Renal cortical epithelial cell (primary cell): Measurements from ENCODE around the gene THAP9. TPM values are rescaled to one million over a fixed set of nuclear protein-coding genes. Genes with fewer than 3 reads are reported as not detected.
A peak's percentile ranks its signal among the peaks of the same experiment; 100 is the strongest.
"Not testable (repeated sequence)": the region's sequence is repeated elsewhere in the genome, so short reads cannot be mapped to it uniquely, and the experiment has no call there.

Experiments used
- DNase-seq: peaks from one replicate; pipeline ENCODE4 v3.0.0-alpha.2; 2011; ENCODE audit warnings: low read depth
- total RNA-seq: library from RNA; depleted of rRNA; stranded (reverse); fragments of >200 nt; gene quantifications from 2 replicates; pipeline ENCODE4 v1.2.3, GENCODE V29; 2014

The THAP9 gene
- total RNA-seq, 1 donor from 2014 or later: 6.6 TPM

GRCh38 chr4:82892467-82892802 is 8.1 kb upstream of the THAP9 start:
- no peak for DNase-seq

- no peak for DNase-seq
Measured at GRCh38 chr4:82893942-82894341, 6.6 kb upstream of the THAP9 start.

GRCh38 chr4:82896755-82897154 is 3.8 kb upstream of the THAP9 start:
- DNase-seq: no peak

GRCh38 chr4:82898322-82899243 is 2.0 kb upstream of the THAP9 start:
- peak; percentile 84 for DNase-seq

GRCh38 chr4:82899374-82900065 is 1.0 kb upstream of the THAP9 start:
- DNase-seq: no peak

- DNase-seq: no peak
Measured at GRCh38 chr4:82900066-82900410, 497 bp upstream of the THAP9 start.

- DNase-seq: no peak
Measured at GRCh38 chr4:82901183-82901718, 716 bp downstream of the THAP9 start.

GRCh38 chr4:82903737-82904136 is 3.2 kb downstream of the THAP9 start:
- DNase-seq: no peak

GRCh38 chr4:82905205-82905604 is 4.7 kb downstream of the THAP9 start:
- peak; percentile 53 for DNase-seq

- no peak for DNase-seq
Measured at GRCh38 chr4:82906469-82906868, 5.9 kb downstream of the THAP9 start.

- DNase-seq: no peak
Measured at GRCh38 chr4:82909326-82909725, 8.8 kb downstream of the THAP9 start.

GRCh38 chr4:82913305-82913704 is 12.8 kb downstream of the THAP9 start:
- no peak for DNase-seq

- DNase-seq: not testable (repeated sequence)
Measured at GRCh38 chr4:82913968-82914367, 13.4 kb downstream of the THAP9 start.

GRCh38 chr4:82918091-82918490 is 17.6 kb downstream of the THAP9 start:
- DNase-seq: no peak

- no peak for DNase-seq
Measured at GRCh38 chr4:82919386-82919785, 18.9 kb downstream of the THAP9 start.

GRCh38 chr4:82921795-82922194 is 21.3 kb downstream of the THAP9 start:
- DNase-seq: no peak

GRCh38 chr4:82930848-82931755 is 30.6 kb downstream of the THAP9 start:
- no peak for DNase-seq

- DNase-seq: no peak
Measured at GRCh38 chr4:82934441-82934840, 33.9 kb downstream of the THAP9 start.

- DNase-seq: no peak
Measured at GRCh38 chr4:82939414-82939813, 38.9 kb downstream of the THAP9 start.

- no peak for DNase-seq
Measured at GRCh38 chr4:82947498-82947897, 47.0 kb downstream of the THAP9 start.

GRCh38 chr4:82948647-82949204 is 48.2 kb downstream of the THAP9 start:
- no peak for DNase-seq

- DNase-seq: no peak
Measured at GRCh38 chr4:82951196-82951595, 50.7 kb downstream of the THAP9 start.
